ENCODE measurements around the gene ASPHD1.
"Not testable (repeated sequence)": the region's sequence is repeated elsewhere in the genome, so short reads cannot be mapped to it uniquely, and the experiment has no call there.

Gene ASPHD1

GRCh38 chr16:29881050-29881449, 19.2 kb upstream of the ASPHD1 start:
- H3K9me3 ChIP-seq (ENCODE audit: insufficient read depth, low read length): no peaks in the 10 kb centered on the region
- no peak for DNase-seq (ENCODE audit: low read depth, low spot score)
- no peaks in the 10 kb centered on the region for H3K4me1 ChIP-seq (ENCODE audit: insufficient read depth, insufficient read length)
- no peak overlapping the region for H3K9ac ChIP-seq (ENCODE audit: insufficient read length, low read depth)
- no peak overlapping the region for H3K4me3 ChIP-seq (ENCODE audit: insufficient read length, low read depth)
- TF ChIP-seq YY1 (IDR thresholded peaks at IDR 0.05; ENCODE audit: insufficient read depth, insufficient read length) (no peak), SUZ12 (IDR thresholded peaks at IDR 0.05; ENCODE audit: extremely low read depth, insufficient read depth, insufficient read length) (no peak), ZNF274 (IDR thresholded peaks at IDR 0.05; ENCODE audit: low read depth, low read length) (no peak)
- no peaks in the 10 kb centered on the region for H3K27me3 ChIP-seq (ENCODE audit: insufficient read depth, insufficient read length)
- H3K36me3 ChIP-seq (ENCODE audit: insufficient read depth, insufficient read length, low read length): peaks cover 14% of the 10 kb centered on the region

- H3K27me3 ChIP-seq (ENCODE audit: insufficient read depth, insufficient read length): no peaks in the 10 kb centered on the region
- DNase-seq (ENCODE audit: low read depth, low spot score): no peak
- H3K9ac ChIP-seq (ENCODE audit: insufficient read length, low read depth): no peak overlapping the region
- peaks cover 14% of the 10 kb centered on the region for H3K36me3 ChIP-seq (ENCODE audit: insufficient read depth, insufficient read length, low read length)
- TF ChIP-seq ZNF274 (IDR thresholded peaks at IDR 0.05; ENCODE audit: low read depth, low read length): no peak
- no peak for TF ChIP-seq SUZ12 (IDR thresholded peaks at IDR 0.05; ENCODE audit: extremely low read depth, insufficient read depth, insufficient read length)
- TF ChIP-seq YY1 (IDR thresholded peaks at IDR 0.05; ENCODE audit: insufficient read depth, insufficient read length): no peak
- no peaks in the 10 kb centered on the region for H3K9me3 ChIP-seq (ENCODE audit: insufficient read depth, low read length)
- H3K4me3 ChIP-seq (ENCODE audit: insufficient read length, low read depth): no peak overlapping the region
- H3K4me1 ChIP-seq (ENCODE audit: insufficient read depth, insufficient read length): no peaks in the 10 kb centered on the region
Measured at GRCh38 chr16:29883987-29884386, 16.3 kb upstream of the ASPHD1 start.

- DNase-seq (ENCODE audit: low read depth, low spot score); H3K4me3 ChIP-seq (ENCODE audit: insufficient read length, low read depth); H3K9ac ChIP-seq (ENCODE audit: insufficient read length, low read depth); H3K9me3 ChIP-seq (ENCODE audit: insufficient read depth, low read length); H3K36me3 ChIP-seq (ENCODE audit: insufficient read depth, insufficient read length, low read length); H3K4me1 ChIP-seq (ENCODE audit: insufficient read depth, insufficient read length); H3K27me3 ChIP-seq (ENCODE audit: insufficient read depth, insufficient read length): not testable (repeated sequence)
Measured at GRCh38 chr16:29889372-29889771, 10.9 kb upstream of the ASPHD1 start.

- DNase-seq (ENCODE audit: low read depth, low spot score): peak; percentile 55
- Histone ChIP-seq H3K36me3 (ENCODE audit: insufficient read depth, insufficient read length, low read length) (peaks cover 7% of the 10 kb centered on the region), H3K9me3 (ENCODE audit: insufficient read depth, low read length) (no peaks in the 10 kb centered on the region), H3K9ac (ENCODE audit: insufficient read length, low read depth) (peak overlapping the region; percentile 14), H3K27me3 (ENCODE audit: insufficient read depth, insufficient read length) (no peaks in the 10 kb centered on the region), H3K4me1 (ENCODE audit: insufficient read depth, insufficient read length) (peaks cover 5% of the 10 kb centered on the region), H3K4me3 (ENCODE audit: insufficient read length, low read depth) (no peak overlapping the region)
- no peak for TF ChIP-seq YY1 (IDR thresholded peaks at IDR 0.05; ENCODE audit: insufficient read depth, insufficient read length)
- no peak for TF ChIP-seq SUZ12 (IDR thresholded peaks at IDR 0.05; ENCODE audit: extremely low read depth, insufficient read depth, insufficient read length)
- TF ChIP-seq ZNF274 (IDR thresholded peaks at IDR 0.05; ENCODE audit: low read depth, low read length): no peak
Measured at GRCh38 chr16:29891525-29892457, 8.5 kb upstream of the ASPHD1 start.

- Histone ChIP-seq H3K9ac (ENCODE audit: insufficient read length, low read depth) (peak overlapping the region; percentile 14), H3K27me3 (ENCODE audit: insufficient read depth, insufficient read length) (no peaks in the 10 kb centered on the region), H3K4me1 (ENCODE audit: insufficient read depth, insufficient read length) (peaks cover 10% of the 10 kb centered on the region), H3K9me3 (ENCODE audit: insufficient read depth, low read length) (no peaks in the 10 kb centered on the region), H3K36me3 (ENCODE audit: insufficient read depth, insufficient read length, low read length) (peaks cover 7% of the 10 kb centered on the region), H3K4me3 (ENCODE audit: insufficient read length, low read depth) (no peak overlapping the region)
- DNase-seq (ENCODE audit: low read depth, low spot score): no peak
- TF ChIP-seq SUZ12 (IDR thresholded peaks at IDR 0.05; ENCODE audit: extremely low read depth, insufficient read depth, insufficient read length): no peak
- TF ChIP-seq ZNF274 (IDR thresholded peaks at IDR 0.05; ENCODE audit: low read depth, low read length): no peak
- no peak for TF ChIP-seq YY1 (IDR thresholded peaks at IDR 0.05; ENCODE audit: insufficient read depth, insufficient read length)
Measured at GRCh38 chr16:29892458-29892813, 7.9 kb upstream of the ASPHD1 start.

GRCh38 chr16:29893553-29893952, 6.7 kb upstream of the ASPHD1 start:
- Histone ChIP-seq H3K4me1 (ENCODE audit: insufficient read depth, insufficient read length) (peaks cover 14% of the 10 kb centered on the region), H3K4me3 (ENCODE audit: insufficient read length, low read depth) (no peak overlapping the region), H3K36me3 (ENCODE audit: insufficient read depth, insufficient read length, low read length) (peaks cover 7% of the 10 kb centered on the region), H3K27me3 (ENCODE audit: insufficient read depth, insufficient read length) (no peaks in the 10 kb centered on the region), H3K9me3 (ENCODE audit: insufficient read depth, low read length) (no peaks in the 10 kb centered on the region), H3K9ac (ENCODE audit: insufficient read length, low read depth) (no peak overlapping the region)
- TF ChIP-seq YY1 (IDR thresholded peaks at IDR 0.05; ENCODE audit: insufficient read depth, insufficient read length): no peak
- no peak for TF ChIP-seq ZNF274 (IDR thresholded peaks at IDR 0.05; ENCODE audit: low read depth, low read length)
- no peak for TF ChIP-seq SUZ12 (IDR thresholded peaks at IDR 0.05; ENCODE audit: extremely low read depth, insufficient read depth, insufficient read length)
- no peak for DNase-seq (ENCODE audit: low read depth, low spot score)

- no peak for DNase-seq (ENCODE audit: low read depth, low spot score)
- no peak for TF ChIP-seq ZNF274 (IDR thresholded peaks at IDR 0.05; ENCODE audit: low read depth, low read length)
- no peak for TF ChIP-seq SUZ12 (IDR thresholded peaks at IDR 0.05; ENCODE audit: extremely low read depth, insufficient read depth, insufficient read length)
- no peak for TF ChIP-seq YY1 (IDR thresholded peaks at IDR 0.05; ENCODE audit: insufficient read depth, insufficient read length)
- H3K27me3 ChIP-seq (ENCODE audit: insufficient read depth, insufficient read length): no peaks in the 10 kb centered on the region
- no peak overlapping the region for H3K9ac ChIP-seq (ENCODE audit: insufficient read length, low read depth)
- H3K4me1 ChIP-seq (ENCODE audit: insufficient read depth, insufficient read length): peaks cover 14% of the 10 kb centered on the region
- H3K36me3 ChIP-seq (ENCODE audit: insufficient read depth, insufficient read length, low read length): peaks cover 7% of the 10 kb centered on the region
- H3K4me3 ChIP-seq (ENCODE audit: insufficient read length, low read depth): no peak overlapping the region
- no peaks in the 10 kb centered on the region for H3K9me3 ChIP-seq (ENCODE audit: insufficient read depth, low read length)
Measured at GRCh38 chr16:29894352-29894751, 5.9 kb upstream of the ASPHD1 start.
